ENCODE data around the gene ESR2.

- no peak for TF ChIP-seq EZH2 (IDR thresholded peaks at IDR 0.05; ENCODE audit: low read depth, low read length, severe bottlenecking)
- no peak for TF ChIP-seq KDM1A (IDR thresholded peaks at IDR 0.05; ENCODE audit: borderline replicate concordance, low read length)
- no peak for TF ChIP-seq BACH1 (IDR thresholded peaks at IDR 0.05; ENCODE audit: low read length)
- TF ChIP-seq RFX5 (IDR thresholded peaks at IDR 0.05; ENCODE audit: borderline replicate concordance, low read depth, low read length): no peak
- TF ChIP-seq EP300 (IDR thresholded peaks at IDR 0.05; ENCODE audit: borderline replicate concordance in 1 of 2, low read depth in 2 of 2, low read length in 2 of 2): no peak
- no peak for TF ChIP-seq CTCF (IDR thresholded peaks at IDR 0.05; ENCODE audit: control extremely low read depth in 1 of 3, insufficient read depth in 1 of 3, low read depth in 1 of 3, low read length in 3 of 3)
- no peak for TF ChIP-seq POLR2A (IDR thresholded peaks at IDR 0.05; ENCODE audit: control extremely low read depth in 1 of 2, low read depth in 2 of 2, low read length in 2 of 2)
- TF ChIP-seq POLR2AphosphoS5 (IDR thresholded peaks at IDR 0.05; ENCODE audit: low read depth, low read length): no peak
- TF ChIP-seq PHF8 (conservative IDR thresholded peaks at IDR 0.05; ENCODE audit: low read depth, low read length): no peak
These were observed 198.6 kb downstream of the ESR2 start for GRCh38 chr14:64095620-64096019.
